ENCODE data around the gene TMEM41A.
A peak's percentile ranks its signal among the peaks of the same experiment; 100 is the strongest.
"Not testable (repeated sequence)": the region's sequence is repeated elsewhere in the genome, so short reads cannot be mapped to it uniquely, and the experiment has no call there.

TMEM41A gene

DNA sequence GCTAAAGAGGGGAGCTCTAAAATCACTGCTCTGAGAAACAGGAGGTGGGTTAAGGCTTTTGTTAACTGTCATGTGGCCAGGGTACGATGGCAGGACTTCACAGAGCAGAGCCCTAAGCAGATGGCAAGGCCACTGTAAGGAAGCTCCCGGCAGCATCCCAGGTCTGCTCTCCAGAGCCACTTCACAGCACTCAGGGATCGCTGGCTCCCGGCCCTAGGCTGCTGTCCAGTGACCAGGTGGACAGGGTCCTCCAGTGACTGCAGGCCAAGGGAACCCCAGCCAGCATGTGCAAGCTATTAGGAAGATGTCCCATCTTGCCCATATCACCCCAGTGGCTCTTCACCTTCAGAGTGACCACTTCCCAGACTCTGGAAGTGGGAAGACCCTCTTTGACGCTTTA is 10.4 kb downstream of the TMEM41A start:
- DNase-seq (ENCODE audit: low spot score): no peak

DNA sequence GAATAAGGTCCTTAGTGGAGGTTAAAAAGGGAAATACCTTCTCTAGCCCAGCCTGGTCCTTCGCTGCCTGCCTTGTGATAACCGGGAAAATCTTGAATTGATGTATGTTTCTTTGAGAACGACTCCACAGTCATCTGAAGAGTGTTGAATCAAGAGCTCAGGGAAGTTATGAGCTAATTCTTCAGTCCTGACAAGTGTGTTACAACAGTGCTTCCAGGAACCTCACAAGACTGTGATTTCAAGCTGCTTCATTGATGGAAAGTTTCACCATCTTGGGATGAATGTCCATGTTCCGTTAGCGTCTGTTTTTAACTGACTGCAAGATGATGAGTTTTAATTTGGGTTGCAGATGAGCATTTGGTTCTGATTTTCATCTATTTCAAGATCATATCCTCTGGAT is 12.4 kb downstream of the TMEM41A start:
- DNase-seq (ENCODE audit: low spot score): no peak

DNA sequence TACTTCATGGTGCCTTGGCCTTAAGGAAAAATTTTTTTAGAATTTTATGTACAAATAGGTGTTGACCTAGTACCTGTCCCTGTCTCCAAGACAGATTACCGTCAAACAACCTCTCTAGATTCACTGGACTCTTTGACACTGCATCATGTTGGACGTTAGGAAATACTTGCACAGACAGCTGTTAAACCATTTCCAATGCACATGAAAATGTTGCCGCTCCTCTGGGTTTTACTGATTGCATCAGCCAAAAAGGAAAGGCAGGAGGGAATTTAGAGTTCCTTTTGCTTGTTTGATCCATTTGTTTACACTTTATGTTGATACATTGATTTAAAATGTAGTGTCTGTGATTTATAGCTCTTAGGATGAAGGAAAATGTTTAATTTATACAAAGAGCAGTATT is 14.5 kb downstream of the TMEM41A start:
- DNase-seq (ENCODE audit: low spot score): no peak

DNA sequence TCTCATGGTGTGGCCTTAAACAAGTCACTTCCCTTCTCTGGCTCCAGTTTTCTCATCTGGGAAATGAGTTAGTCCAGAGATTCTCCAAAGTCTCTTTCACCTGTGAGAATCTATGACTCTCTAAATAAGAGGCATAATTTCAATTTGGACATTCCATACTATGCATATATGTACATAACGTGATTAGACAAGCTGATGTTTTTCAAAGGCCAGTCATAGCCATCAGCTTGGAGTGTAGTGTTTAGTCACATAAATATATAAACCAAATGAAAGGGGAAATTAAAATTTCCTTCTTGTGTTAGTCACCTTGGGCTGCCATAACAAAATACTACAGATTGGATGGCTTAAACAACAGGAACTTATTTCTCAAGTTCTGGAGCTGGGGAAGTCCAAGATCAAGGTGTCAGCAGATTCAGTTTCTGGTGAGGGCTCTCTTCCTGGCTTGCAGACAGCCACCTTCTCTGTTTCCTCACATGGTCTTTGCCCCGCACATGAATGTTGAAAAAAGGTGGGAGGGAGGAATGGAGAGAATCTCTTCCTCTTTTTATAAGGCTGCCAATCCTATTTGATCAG is 19.4 kb downstream of the TMEM41A start:
- DNase-seq (ENCODE audit: low spot score): no peak

DNA sequence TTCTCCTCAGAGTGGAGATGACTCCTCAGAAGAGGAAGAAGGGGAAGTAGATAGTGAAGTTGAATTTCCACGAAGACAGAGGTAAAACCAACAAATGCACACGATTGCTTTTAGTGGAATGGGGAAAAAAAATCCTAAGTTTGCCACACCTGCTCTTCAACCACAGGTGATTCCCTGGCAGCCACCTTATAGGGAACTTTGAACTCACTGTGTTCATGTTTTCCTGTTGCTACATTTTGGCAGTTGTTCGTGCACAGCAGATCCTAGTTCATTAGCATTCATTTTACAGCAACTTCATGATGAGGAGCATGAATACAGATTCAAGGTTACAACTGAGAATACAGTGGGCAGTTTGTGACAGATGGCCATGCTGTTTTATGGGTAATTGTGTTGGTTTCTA is 21.5 kb downstream of the TMEM41A start:
- DNase-seq (ENCODE audit: low spot score): no peak

DNA sequence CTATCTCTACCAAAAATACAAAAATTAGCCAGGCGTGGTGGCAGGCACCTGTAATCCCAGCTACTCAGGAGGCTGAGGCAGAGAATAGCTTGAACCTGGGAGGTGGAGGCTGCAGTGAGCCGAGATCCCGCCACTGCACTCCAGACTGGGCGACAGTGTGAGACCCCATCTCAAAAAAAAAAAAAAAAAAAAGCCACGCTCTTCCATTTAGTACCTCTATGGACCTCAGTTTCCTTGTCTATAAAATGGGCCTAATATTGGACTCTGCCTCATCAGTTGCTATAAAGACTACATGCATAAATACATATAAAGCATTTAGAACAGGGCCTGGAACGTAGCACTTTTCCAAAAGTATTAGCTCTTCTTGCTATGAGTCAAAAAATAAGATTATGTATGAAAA is 23.9 kb downstream of the TMEM41A start:
- DNase-seq (ENCODE audit: low spot score): not testable (repeated sequence)

DNA sequence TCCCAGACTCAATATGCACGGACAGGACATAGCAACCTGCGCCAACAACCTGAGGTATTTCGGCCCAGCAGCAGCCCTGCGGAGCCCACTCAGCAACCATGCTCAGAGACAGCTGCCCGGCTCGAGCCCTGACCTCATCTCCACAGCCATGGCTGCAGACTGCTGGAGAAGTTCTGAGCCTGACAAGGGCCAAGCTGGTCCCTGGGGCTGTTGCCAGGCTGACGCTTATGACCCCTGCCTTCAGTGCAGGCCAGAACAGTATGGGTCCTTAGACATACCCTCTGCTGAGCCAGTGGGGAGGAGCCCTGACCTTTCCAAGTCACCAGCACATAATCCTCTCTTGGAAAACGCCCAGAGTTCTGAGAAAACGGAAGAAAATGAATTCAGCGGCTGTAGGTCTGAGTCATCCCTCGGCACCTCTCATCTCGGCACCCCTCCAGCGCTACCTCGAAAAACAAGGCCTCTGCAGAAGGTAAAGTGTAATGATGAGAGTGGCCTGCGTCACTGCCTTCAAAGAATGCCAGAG is 25.5 kb downstream of the TMEM41A start:
- DNase-seq (ENCODE audit: low spot score): no peak

DNA sequence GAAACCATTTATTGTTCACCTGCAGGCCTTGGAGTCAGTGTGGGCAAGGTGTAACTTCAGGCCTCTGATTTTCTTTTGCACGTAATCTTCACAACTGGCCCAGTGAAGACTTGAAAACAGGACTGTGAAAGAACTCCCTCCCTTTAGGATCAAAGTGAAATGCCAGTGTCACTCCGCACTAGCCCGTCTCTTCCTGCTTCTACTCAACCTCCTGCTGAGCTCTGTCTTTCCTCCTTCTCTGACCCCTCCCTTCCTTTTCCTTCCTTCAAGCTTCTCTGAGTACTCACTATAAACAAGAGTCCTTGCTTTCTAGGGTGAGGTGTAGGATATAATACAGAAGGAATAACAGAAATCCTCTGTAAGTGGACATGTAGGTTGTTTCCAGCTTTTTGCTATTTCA is 28.5 kb downstream of the TMEM41A start:
- DNase-seq (ENCODE audit: low spot score): no peak

DNA sequence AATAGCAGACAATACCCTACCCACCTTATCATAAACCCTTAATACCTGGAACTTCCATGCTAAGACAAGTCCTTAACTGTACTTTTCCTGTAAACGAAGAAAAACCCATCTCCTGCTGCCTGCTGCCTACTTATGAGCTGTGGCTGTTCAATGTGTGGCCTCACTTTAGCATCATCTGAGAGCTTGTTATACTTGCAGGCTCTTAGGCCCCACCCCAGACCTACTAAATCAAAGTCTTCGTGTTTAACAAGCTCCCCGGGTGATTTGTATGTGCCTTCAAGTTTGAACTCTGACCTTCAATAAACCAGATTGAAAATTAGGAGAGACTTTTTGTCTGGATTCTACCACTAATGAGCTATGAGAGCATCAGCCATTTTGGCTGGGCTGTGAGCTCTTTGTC is 29.3 kb downstream of the TMEM41A start:
- no peak for DNase-seq (ENCODE audit: low spot score)

DNA sequence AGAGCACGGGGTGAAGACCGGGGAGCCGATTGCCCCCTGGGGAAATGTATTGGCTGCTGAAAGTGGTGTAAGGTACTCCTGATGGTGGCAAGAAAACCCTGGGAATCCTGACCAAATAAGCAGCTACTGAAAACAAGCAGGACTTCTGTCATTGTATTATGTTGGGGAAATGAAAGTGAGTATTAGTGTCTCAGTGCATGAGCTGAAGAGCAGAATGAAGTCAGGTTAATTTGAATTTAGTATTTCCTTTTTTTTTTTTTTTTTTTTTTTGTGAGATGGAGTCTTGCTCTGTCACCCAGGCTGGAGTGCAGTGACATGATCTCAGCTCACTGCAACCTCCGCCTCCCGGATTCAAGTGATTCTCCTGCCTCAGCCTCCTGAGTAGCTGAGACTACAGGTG is 32.7 kb downstream of the TMEM41A start:
- not testable (repeated sequence) for DNase-seq (ENCODE audit: low spot score)

DNA sequence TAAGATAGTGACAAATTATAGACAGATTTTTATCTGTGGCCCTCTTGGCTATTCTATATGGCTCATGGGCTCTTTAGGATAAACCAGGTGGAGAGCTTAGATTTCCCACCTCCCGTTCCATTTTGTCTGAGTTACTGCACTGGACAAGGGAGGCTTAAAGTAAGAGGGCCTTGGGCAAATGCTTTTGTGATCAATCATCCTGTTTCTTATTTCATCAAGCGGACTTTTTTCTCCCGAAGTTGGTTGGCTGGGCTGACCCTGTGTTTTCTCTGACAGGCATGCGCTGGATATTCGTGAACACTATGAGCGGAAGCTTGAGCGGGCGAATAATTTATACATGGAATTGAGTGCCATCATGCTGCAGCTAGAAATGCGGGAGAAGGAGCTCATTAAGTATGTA is 33.4 kb downstream of the TMEM41A start:
- no peak for DNase-seq (ENCODE audit: low spot score)

DNA sequence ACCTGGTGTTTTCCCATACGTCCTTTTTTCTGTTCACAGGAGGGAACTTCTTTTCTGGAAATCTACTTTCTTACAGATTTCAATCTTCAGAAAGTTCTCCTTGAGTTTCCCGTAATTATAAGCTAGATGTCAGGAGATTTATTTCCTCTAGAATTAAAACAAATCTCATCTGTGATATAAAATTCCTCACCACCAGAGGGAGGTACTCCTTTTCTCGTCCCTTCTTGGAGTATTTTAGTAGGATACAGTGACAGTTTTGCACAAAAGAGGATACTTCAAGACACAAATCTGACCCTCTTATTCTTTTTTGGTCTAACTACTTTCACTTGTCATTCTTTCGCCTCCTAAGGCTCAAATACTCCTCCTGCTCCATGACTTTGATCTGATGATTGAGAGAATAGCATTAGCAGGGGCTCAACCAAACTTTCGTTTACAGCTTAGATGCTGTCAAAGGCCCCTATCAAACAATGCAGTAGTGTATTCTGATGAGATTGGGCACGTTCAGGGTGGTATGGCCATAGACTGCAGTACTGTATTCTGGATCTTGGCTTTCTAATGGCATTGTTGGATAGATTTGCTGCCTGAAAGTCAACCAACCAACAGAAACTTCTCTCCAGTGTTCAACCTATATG is 38.0 kb downstream of the TMEM41A start:
- DNase-seq (ENCODE audit: low spot score): peak; percentile 46

DNA sequence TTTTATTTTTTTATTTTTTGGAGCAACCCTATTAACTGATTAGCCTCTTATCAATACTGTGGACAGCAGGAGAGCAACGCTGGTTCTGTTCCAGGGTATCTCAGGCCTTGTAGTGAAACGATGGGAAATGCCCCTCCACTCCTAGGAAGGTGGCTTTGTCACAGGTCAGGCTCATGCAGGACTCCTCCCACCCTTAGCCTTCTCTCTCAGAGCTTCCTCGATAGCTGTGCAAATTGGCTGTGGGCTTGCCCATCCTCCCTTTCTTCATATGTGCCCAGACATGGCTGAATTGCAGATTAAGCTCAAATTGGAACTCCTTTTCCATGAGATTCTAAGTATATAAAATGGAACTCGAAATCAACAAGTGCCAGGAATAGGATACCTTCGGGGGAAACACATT is 38.5 kb downstream of the TMEM41A start:
- DNase-seq (ENCODE audit: low spot score): no peak

DNA sequence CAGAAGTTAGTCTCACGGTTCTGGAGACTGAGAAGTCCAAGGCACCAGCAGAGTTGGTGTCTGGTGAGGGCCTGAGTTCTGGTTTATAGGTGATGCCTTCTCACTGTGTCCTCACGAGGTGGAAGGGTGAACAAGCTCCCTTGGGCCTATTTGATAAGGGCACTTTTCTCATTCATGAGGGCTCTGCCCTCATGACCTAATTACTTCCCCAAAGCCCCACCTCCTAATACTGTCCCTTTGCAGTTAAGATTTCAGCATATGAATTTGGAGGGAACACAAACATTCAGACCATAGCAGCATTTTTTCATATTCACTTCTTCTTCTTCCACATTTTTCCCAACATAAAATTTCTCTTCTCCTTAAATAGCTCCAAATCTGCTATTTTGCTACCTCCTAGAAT is 41.5 kb downstream of the TMEM41A start:
- no peak for DNase-seq (ENCODE audit: low spot score)

DNA sequence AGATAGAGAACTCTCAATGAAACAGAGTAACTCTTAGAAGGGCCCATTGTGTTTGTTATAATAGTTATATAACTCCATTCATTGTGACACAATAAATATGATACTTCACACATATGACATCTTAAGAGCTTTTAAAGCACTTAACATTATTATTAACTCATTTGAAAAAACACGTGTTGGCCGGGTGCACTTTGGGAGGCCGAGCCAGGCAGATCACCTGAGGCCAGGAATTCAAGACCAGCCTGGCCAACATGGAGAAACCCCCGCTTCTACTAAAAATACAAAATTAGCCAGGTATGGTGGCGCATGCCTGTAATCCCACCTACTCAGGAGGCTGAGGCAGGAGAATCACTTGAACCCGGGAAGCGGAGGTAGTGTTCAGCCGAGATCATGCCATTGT is 47.4 kb downstream of the TMEM41A start:
- DNase-seq (ENCODE audit: low spot score): not testable (repeated sequence)

DNA sequence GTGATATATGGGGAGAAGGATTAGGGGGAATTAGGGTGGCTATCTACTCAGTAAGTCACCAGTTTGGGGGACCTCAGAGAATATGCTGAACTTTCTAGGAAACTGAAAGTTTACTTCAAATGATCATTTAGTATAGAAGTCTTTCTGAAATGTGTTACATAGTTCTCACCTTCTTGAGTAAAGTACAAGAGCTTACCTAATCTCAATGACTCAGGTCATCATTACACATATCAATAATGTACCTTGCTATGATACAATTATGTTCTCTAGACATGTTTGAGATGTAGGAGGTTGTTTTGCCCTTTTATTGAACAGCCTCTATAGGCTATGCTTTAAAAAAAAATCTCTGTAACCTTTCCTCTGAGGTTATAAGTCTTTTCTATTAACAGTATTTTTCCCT is 50.7 kb downstream of the TMEM41A start:
- DNase-seq (ENCODE audit: low spot score): no peak

DNA sequence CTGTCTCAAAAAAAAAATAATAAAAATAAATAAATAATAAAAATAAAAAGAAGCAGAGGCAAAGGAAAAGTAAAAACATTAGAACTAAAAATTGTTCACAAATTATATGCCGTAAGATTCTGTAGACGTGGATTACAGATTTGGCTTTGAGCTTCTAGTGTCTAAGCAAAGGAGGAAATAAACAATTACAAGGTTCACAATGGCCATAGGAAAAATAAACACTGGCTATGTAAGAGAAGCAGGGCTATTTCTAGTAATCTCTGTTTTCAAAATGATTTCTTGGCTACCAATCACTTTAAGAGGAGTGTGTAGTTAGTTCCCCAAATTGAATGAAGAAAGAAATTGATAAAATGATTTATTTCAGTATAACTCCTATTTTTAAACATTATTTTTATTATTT is 54.5 kb downstream of the TMEM41A start:
- DNase-seq (ENCODE audit: low spot score): no peak

DNA sequence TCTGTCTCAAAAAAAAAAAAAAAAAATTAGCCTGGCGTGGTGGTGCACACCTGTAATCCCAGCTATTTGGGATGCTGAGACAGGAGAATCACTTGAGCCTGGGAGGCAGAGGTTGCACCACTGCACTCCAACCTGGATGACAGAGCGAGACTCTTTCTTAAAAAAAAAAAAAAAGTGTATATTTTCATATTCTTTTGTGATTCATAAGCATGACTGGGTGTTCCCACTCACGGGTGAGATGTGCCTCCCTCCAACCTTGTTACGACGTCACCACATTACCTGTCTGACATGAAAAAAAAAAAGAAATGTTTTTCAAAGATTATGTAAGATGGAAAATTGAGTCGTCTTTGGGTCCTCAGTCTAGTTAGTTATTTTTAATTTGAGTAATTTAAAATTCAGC is 56.8 kb downstream of the TMEM41A start:
- DNase-seq (ENCODE audit: low spot score): no peak

DNA sequence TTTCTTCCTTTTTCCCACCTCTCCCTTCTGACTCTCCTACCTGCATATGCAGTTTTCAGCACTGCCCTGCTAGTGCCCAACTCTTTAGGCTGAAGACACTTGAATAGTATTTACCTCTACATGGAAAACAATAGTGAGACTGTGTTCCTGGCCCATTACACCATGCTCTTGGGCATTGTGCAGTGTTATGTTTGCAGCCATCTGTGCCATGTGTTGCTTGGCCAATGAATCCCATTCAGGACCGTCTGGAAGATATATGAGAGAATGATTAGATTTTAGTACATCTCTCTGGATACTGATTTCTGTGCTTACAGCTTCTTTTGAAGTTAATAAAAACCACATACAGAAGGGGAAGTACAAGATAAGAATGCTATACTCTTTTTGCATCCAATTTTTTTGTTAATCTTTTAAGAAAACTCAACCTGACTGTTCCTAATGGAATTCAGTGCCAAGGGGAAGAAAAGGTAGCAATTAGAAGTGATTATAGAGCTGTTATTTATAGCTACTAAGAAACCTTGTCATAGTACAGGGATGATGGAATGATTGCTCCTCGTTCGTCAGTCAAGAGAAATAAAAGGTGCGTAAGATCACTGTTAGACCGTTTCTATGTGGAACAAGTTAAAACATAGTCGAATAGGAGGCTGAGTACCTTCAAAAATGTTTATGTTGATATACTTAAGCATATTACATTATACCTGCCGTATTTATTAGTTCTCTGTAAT is 58.9 kb downstream of the TMEM41A start:
- DNase-seq (ENCODE audit: low spot score): no peak

All from NAMALWA (cell line).